GM23338 (cell line): ENCODE measurements around the gene NFIA. TPM values are rescaled to one million over a fixed set of nuclear protein-coding genes. Genes with fewer than 3 reads are reported as not detected.

Source experiments
- ATAC-seq: fragments of 200-7000 bp; cut with Tn5 transposase; 3 replicates; pipeline ENCODE4 v1.9.1; 2020
- DNase-seq: peaks from one replicate; pipeline ENCODE4 v3.0.0-alpha.2; 2015; ENCODE audit warnings: low spot score
- H2AFZ ChIP-seq: fragments of 200-600 bp; sonication (generic); 2 replicates; pipeline ENCODE4 v1.8.0; 2016; ENCODE audit warnings: antibody characterized with exemption, mild to moderate bottlenecking, moderate library complexity
- H3F3A ChIP-seq: fragments of 200-600 bp; sonication (generic); replicated peaks from 2 replicates; pipeline ENCODE4 v1.8.0; 2017; ENCODE audit warnings: antibody characterized with exemption, mixed run types, low read depth
- H3K27ac ChIP-seq: fragments of 200-600 bp; sonication (generic); 2 replicates; pipeline ENCODE4 v1.6.1; 2016; ENCODE audit warnings: low read depth
- H3K27me3 ChIP-seq: fragments of 200-600 bp; sonication (generic); 2 replicates; pipeline ENCODE4 v1.8.0; 2016; ENCODE audit warnings: mild to moderate bottlenecking, mixed run types, moderate library complexity; ENCODE audit not compliant: insufficient read depth
- H3K36me3 ChIP-seq: fragments of 200-600 bp; sonication (generic); 2 replicates; pipeline ENCODE4 v1.8.0; 2016; ENCODE audit warnings: mild to moderate bottlenecking; ENCODE audit not compliant: insufficient read depth
- H3K4me1 ChIP-seq: fragments of 200-600 bp; sonication (generic); 2 replicates; pipeline ENCODE4 v1.8.0; 2016; ENCODE audit warnings: mild to moderate bottlenecking, moderate library complexity; ENCODE audit not compliant: insufficient read depth
- H3K4me2 ChIP-seq: fragments of 200-600 bp; sonication (generic); 2 replicates; pipeline ENCODE4 v1.7.1; 2017; ENCODE audit warnings: mixed run types
- H3K4me3 ChIP-seq: fragments of 200-600 bp; sonication (generic); 2 replicates; pipeline ENCODE4 v1.6.1; 2016; ENCODE audit warnings: mixed run types
- H3K79me2 ChIP-seq: fragments of 200-600 bp; sonication (generic); replicated peaks from 2 replicates; pipeline ENCODE4 v1.8.0; 2017; ENCODE audit warnings: mild to moderate bottlenecking; ENCODE audit not compliant: insufficient read depth
- H3K9me2 ChIP-seq: fragments of 200-600 bp; sonication (generic); 2 replicates; pipeline ENCODE4 v1.8.0; 2017; ENCODE audit not compliant: insufficient read depth
- H4K20me1 ChIP-seq: fragments of 200-600 bp; sonication (generic); replicated peaks from 2 replicates; pipeline ENCODE4 v1.8.0; 2017; ENCODE audit warnings: mild to moderate bottlenecking; ENCODE audit not compliant: insufficient read depth
- H3K27ac Mint-ChIP-seq: 2 replicates; pipeline ENCODE4 v1.8.0; 2020; ENCODE audit warnings: inconsistent platforms, mild to moderate bottlenecking, moderate library complexity, mixed read lengths
- H3K27me3 Mint-ChIP-seq: 3 replicates; pipeline ENCODE4 v1.8.0; 2022; ENCODE audit warnings: low read depth, mild to moderate bottlenecking, moderate library complexity, mixed read lengths, inconsistent platforms; ENCODE audit not compliant: insufficient read depth, poor library complexity
- H3K36me3 Mint-ChIP-seq: 3 replicates; pipeline ENCODE4 v1.8.0; 2021; ENCODE audit warnings: low read depth, mild to moderate bottlenecking, inconsistent platforms, moderate library complexity, mixed read lengths
- H3K4me1 Mint-ChIP-seq: 3 replicates; pipeline ENCODE4 v1.8.0; 2020; ENCODE audit warnings: mild to moderate bottlenecking, inconsistent platforms, mixed read lengths
- H3K4me3 Mint-ChIP-seq: 3 replicates; pipeline ENCODE4 v1.8.0; 2021; ENCODE audit warnings: moderate library complexity, mild to moderate bottlenecking, inconsistent platforms, mixed read lengths
- H3K9me3 Mint-ChIP-seq: 3 replicates; pipeline ENCODE4 v1.8.0; 2020; ENCODE audit warnings: moderate library complexity, mild to moderate bottlenecking, inconsistent platforms, mixed read lengths
- CREB1 ChIP-seq: fragments of 250-450 bp; sonication (Bioruptor Pico); IDR thresholded peaks from 2 replicates; pipeline ENCODE4 v1.5.0; 2020; ENCODE audit warnings: low read depth, mild to moderate bottlenecking, moderate library complexity
- EZH2phosphoT487 ChIP-seq: fragments of 200-600 bp; sonication (generic); IDR thresholded peaks from one replicate; pipeline ENCODE4 v1.8.1; 2018; ENCODE audit warnings: antibody characterized with exemption; ENCODE audit not compliant: unreplicated experiment
- POLR2AphosphoS5 ChIP-seq: IDR thresholded peaks from 2 replicates; pipeline ENCODE4 v1.6.1; 2016; ENCODE audit warnings: antibody characterized with exemption, low read depth
- ZNF331 ChIP-seq: fragments of 250-450 bp; sonication (Bioruptor Pico); IDR thresholded peaks from 2 replicates; pipeline ENCODE4 v1.5.0; 2020; ENCODE audit warnings: low read depth, mild to moderate bottlenecking, moderate library complexity
- polyA plus RNA-seq: library from polyadenylated mRNA; unstranded; fragments of >200 nt; fragmentation: Nextera tagmentation; extraction: Ambion mirVana; gene quantifications from 2 replicates; pipeline ENCODE4 v1.2.1, GENCODE V29; 2016
- total RNA-seq: library from RNA; depleted of rRNA; stranded (reverse); fragments of >200 nt; shearing (Covaris generic); gene quantifications from 2 replicates; pipeline ENCODE4 v1.2.3, GENCODE V29; 2014
- TF ChIP-seq, protein P1 (sequence below): fragments of 250-450 bp; sonication (Bioruptor Pico); IDR thresholded peaks from 2 replicates; pipeline ENCODE4 v1.5.0; 2020; ENCODE audit warnings: mild to moderate bottlenecking, moderate library complexity
- TF ChIP-seq, protein P2 (sequence below): IDR thresholded peaks from 2 replicates; pipeline ENCODE4 v1.6.1; 2016; ENCODE audit warnings: antibody characterized with exemption

Gene NFIA
- total and polyA plus RNA-seq, 2 experiments from 2014 or later: 0.97 to 2.3 TPM

DNA sequence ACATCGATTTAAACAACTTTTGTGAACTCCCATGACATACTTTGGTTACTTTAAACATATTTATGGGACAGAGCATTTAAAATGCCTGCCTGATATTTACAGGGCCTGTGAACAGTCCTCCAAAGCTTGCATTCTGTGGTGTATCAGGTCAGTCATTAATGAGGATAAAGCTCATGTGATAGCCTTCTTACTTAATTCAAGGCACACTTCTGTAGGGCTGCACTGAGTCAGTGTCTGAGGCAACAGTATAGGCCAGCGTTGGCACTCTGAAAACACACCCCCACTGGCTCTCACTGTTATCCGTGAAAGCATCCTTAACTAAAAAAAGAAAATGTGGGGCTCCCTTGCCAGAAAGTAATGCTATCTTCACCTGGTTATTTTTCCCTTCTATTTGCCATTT lies 200.0 kb downstream of the NFIA start:
- H3K27ac ChIP-seq: no peak overlapping the region
- H3K27me3 ChIP-seq: no peaks in the 10 kb centered on the region
- peaks cover 41% of the 10 kb centered on the region for H3K4me1 Mint-ChIP-seq
- DNase-seq (no peak), ATAC-seq (no peak)
- no peak overlapping the region for H3K4me3 ChIP-seq
- H3K27ac Mint-ChIP-seq: no peak overlapping the region
- no peaks in the 10 kb centered on the region for H3K9me3 Mint-ChIP-seq
- H3K36me3 Mint-ChIP-seq: no peaks in the 10 kb centered on the region
- no peaks in the 10 kb centered on the region for H3F3A ChIP-seq
- no peaks in the 10 kb centered on the region for H4K20me1 ChIP-seq
- H3K36me3 ChIP-seq: no peaks in the 10 kb centered on the region
- H3K4me2 ChIP-seq: no peak overlapping the region
- H2AFZ ChIP-seq: no peak overlapping the region
- no peaks in the 10 kb centered on the region for H3K79me2 ChIP-seq
- H3K27me3 Mint-ChIP-seq: peaks cover 4% of the 10 kb centered on the region
- peaks cover 25% of the 10 kb centered on the region for H3K4me1 ChIP-seq
- no peak overlapping the region for H3K4me3 Mint-ChIP-seq
- H3K9me2 ChIP-seq: no peaks in the 10 kb centered on the region
- no peak for TF ChIP-seq EZH2phosphoT487

DNA sequence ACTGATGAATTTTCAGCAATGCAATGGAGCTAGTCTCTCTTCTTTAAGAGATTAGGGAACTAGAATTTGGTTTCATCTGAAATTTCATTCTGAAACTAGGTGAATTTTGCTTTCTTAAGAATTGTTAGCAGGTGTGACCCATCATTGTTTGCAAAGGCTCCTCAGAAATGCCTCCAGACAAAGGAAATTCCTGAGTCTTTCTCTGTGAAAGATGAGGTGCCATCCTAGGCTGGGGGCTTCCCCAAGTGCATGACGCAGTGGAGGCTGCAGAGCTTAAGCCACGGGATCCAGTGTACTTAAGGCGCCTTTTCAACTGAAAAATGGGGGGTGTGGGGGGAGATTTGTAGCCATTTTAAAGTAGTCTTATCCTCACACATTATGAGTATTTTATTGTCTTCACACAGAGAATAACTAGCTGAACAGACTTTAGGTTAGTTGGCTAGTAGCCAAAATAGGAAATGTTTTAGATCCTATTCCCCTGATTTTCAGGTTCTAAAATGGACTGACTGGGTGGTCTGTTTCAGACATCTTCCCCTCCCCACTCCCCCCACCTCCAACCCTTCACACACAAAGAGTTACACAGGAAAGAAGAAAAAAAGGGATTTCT lies 202.0 kb downstream of the NFIA start:
- Histone ChIP-seq H3K79me2 (no peaks in the 10 kb centered on the region), H4K20me1 (no peaks in the 10 kb centered on the region), H3K4me3 (no peak overlapping the region), H3K4me1 (peaks cover 25% of the 10 kb centered on the region), H2AFZ (no peak overlapping the region), H3K27ac (no peak overlapping the region), H3K36me3 (no peaks in the 10 kb centered on the region), H3F3A (no peaks in the 10 kb centered on the region), H3K4me2 (peak overlapping the region; percentile 7; the same call in 1 of the 2 replicates), H3K9me2 (no peaks in the 10 kb centered on the region), H3K27me3 (no peaks in the 10 kb centered on the region)
- peak; percentile 93 for DNase-seq
- TF ChIP-seq, protein P1, sequence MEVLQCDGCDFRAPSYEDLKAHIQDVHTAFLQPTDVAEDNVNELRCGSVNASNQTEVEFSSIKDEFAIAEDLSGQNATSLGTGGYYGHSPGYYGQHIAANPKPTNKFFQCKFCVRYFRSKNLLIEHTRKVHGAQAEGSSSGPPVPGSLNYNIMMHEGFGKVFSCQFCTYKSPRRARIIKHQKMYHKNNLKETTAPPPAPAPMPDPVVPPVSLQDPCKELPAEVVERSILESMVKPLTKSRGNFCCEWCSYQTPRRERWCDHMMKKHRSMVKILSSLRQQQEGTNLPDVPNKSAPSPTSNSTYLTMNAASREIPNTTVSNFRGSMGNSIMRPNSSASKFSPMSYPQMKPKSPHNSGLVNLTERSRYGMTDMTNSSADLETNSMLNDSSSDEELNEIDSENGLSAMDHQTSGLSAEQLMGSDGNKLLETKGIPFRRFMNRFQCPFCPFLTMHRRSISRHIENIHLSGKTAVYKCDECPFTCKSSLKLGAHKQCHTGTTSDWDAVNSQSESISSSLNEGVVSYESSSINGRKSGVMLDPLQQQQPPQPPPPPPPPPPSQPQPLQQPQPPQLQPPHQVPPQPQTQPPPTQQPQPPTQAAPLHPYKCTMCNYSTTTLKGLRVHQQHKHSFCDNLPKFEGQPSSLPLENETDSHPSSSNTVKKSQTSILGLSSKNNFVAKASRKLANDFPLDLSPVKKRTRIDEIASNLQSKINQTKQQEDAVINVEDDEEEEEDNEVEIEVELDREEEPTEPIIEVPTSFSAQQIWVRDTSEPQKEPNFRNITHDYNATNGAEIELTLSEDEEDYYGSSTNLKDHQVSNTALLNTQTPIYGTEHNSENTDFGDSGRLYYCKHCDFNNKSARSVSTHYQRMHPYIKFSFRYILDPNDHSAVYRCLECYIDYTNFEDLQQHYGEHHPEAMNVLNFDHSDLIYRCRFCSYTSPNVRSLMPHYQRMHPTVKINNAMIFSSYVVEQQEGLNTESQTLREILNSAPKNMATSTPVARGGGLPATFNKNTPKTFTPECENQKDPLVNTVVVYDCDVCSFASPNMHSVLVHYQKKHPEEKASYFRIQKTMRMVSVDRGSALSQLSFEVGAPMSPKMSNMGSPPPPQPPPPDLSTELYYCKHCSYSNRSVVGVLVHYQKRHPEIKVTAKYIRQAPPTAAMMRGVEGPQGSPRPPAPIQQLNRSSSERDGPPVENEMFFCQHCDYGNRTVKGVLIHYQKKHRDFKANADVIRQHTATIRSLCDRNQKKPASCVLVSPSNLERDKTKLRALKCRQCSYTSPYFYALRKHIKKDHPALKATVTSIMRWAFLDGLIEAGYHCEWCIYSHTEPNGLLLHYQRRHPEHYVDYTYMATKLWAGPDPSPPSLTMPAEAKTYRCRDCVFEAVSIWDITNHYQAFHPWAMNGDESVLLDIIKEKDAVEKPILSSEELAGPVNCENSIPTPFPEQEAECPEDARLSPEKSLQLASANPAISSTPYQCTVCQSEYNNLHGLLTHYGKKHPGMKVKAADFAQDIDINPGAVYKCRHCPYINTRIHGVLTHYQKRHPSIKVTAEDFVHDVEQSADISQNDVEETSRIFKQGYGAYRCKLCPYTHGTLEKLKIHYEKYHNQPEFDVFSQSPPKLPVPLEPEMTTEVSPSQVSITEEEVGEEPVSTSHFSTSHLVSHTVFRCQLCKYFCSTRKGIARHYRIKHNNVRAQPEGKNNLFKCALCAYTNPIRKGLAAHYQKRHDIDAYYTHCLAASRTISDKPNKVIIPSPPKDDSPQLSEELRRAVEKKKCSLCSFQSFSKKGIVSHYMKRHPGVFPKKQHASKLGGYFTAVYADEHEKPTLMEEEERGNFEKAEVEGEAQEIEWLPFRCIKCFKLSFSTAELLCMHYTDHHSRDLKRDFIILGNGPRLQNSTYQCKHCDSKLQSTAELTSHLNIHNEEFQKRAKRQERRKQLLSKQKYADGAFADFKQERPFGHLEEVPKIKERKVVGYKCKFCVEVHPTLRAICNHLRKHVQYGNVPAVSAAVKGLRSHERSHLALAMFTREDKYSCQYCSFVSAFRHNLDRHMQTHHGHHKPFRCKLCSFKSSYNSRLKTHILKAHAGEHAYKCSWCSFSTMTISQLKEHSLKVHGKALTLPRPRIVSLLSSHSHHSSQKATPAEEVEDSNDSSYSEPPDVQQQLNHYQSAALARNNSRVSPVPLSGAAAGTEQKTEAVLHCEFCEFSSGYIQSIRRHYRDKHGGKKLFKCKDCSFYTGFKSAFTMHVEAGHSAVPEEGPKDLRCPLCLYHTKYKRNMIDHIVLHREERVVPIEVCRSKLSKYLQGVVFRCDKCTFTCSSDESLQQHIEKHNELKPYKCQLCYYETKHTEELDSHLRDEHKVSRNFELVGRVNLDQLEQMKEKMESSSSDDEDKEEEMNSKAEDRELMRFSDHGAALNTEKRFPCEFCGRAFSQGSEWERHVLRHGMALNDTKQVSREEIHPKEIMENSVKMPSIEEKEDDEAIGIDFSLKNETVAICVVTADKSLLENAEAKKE (CRISPR knock-in tag): peak; percentile 62; the same call in 1 of the 2 replicates
- TF ChIP-seq POLR2AphosphoS5 (no peak), ZNF331 (CRISPR knock-in tag) (no peak), CREB1 (peak; percentile 73)
- TF ChIP-seq, protein P2, sequence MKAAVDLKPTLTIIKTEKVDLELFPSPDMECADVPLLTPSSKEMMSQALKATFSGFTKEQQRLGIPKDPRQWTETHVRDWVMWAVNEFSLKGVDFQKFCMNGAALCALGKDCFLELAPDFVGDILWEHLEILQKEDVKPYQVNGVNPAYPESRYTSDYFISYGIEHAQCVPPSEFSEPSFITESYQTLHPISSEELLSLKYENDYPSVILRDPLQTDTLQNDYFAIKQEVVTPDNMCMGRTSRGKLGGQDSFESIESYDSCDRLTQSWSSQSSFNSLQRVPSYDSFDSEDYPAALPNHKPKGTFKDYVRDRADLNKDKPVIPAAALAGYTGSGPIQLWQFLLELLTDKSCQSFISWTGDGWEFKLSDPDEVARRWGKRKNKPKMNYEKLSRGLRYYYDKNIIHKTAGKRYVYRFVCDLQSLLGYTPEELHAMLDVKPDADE: no peak
- Mint-ChIP-seq H3K9me3 (no peaks in the 10 kb centered on the region), H3K27ac (peak overlapping the region; percentile 57; the same call in 1 of the 2 replicates), H3K27me3 (peaks cover 4% of the 10 kb centered on the region), H3K4me1 (peaks cover 40% of the 10 kb centered on the region), H3K4me3 (no peak overlapping the region), H3K36me3 (no peaks in the 10 kb centered on the region)
- peak; percentile 98 for ATAC-seq
